Muscle of leg (tissue), 11 donors: ENCODE results near the gene SIPA1. TPM values are rescaled to one million over a fixed set of nuclear protein-coding genes. Genes with fewer than 3 reads are reported as not detected.
A peak's percentile ranks its signal among the peaks of the same experiment; 100 is the strongest.

Source experiments
- DNase-seq: peaks from one replicate; pipeline ENCODE4 v3.0.0; 2013
- H3K27ac ChIP-seq: one replicate; pipeline ENCODE4 v1.5.1; 2013; ENCODE audit warnings: mild to moderate bottlenecking, low read length, control low read depth
- H3K27me3 ChIP-seq: one replicate; pipeline ENCODE4 v1.6.1; 2013; ENCODE audit warnings: low read length; ENCODE audit not compliant: control insufficient read depth, insufficient read depth
- H3K36me3 ChIP-seq: one replicate; pipeline ENCODE4 v1.6.1; 2013; ENCODE audit warnings: low read length; ENCODE audit not compliant: control insufficient read depth, insufficient read depth
- H3K4me1 ChIP-seq: one replicate; pipeline ENCODE4 v1.6.1; 2013; ENCODE audit warnings: low read length; ENCODE audit not compliant: control insufficient read depth, insufficient read depth
- H3K4me3 ChIP-seq: one replicate; pipeline ENCODE4 v1.5.1; 2013; ENCODE audit warnings: low read length, control low read depth
- H3K9me3 ChIP-seq: replicated peaks from 2 replicates; pipeline ENCODE4 v1.6.1; 2013; ENCODE audit warnings: low read depth, low read length; ENCODE audit not compliant: control insufficient read depth
- WGBS: methylation state at CpG from one replicate; pipeline ENCODE4 v1.1.5; 2013; ENCODE audit warnings: missing lambda C conversion rate; ENCODE audit not compliant: insufficient coverage; 5-methylcytosine and 5-hydroxymethylcytosine counted together
- polyA plus RNA-seq, 8 donors: library from polyadenylated mRNA; unstranded; fragments of 120-200 nt; gene quantifications; one replicate each; pipeline versions ENCODE4 v1.2.1 to v1.2.3, GENCODE V29; 2013; ENCODE audit warnings: inconsistent platforms in 1 of 8, low replicate concordance in 1 of 8; ENCODE audit not compliant: insufficient read length in 8 of 8, insufficient read depth in 1 of 8
- total RNA-seq: library from RNA; stranded (reverse); fragments of 120-200 nt; gene quantifications from one replicate; pipeline ENCODE4 v1.2.4, GENCODE V29; 2013

SIPA1 gene
- total and polyA plus RNA-seq, 9 donors: 27.7 to 49.6 (median 39.5) TPM

GRCh38 chr11:65616575-65617001 is 21.3 kb upstream of the SIPA1 start:
- Histone ChIP-seq H3K27me3 (no peaks in the 10 kb centered on the region), H3K27ac (no peak overlapping the region), H3K9me3 (no peaks in the 10 kb centered on the region), H3K4me3 (peak overlapping the region; percentile 82), H3K36me3 (peaks cover 62% of the 10 kb centered on the region), H3K4me1 (peaks cover 35% of the 10 kb centered on the region)
- WGBS: 81% methylated on average over 8 of the region's 10 CpGs
- DNase-seq: no peak

DNA sequence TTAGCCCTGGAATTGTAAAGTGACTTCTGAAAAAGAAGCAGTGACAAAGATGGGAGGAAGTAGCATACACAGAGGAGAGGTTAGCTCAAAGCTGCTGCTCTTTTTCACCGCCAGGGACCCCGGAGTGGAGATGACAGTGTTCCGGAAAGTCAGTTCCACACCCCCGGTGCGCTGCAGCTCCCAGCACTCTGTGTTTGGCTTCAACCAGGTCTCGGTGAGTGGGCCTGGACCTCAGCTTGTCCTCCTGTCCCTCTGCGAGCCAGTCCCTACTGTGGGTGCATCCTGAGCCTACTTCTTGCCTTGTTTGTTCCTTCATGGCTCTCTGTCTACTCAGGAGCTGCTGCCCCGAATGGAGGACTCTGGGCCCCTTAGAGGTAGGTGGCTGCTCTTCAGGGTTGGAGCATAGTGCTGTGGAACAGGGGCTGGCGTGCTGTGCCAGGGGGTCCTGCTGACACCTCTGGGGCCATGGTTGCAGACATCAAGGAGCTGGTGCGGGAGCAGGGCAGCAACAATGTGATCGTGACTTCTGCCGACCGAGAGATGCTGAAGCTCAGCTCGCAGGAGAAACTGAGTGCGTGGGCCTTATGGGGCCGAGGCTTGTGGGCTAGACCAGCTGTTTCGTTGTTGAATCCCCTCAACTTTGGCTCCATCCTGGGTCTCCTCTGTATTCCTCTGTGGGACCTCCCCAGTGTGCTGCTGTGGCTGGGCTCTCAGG is 20.6 kb upstream of the SIPA1 start:
- WGBS: 87% methylated on average over 17 of the region's 17 CpGs
- no peak overlapping the region for H3K27ac ChIP-seq

DNA sequence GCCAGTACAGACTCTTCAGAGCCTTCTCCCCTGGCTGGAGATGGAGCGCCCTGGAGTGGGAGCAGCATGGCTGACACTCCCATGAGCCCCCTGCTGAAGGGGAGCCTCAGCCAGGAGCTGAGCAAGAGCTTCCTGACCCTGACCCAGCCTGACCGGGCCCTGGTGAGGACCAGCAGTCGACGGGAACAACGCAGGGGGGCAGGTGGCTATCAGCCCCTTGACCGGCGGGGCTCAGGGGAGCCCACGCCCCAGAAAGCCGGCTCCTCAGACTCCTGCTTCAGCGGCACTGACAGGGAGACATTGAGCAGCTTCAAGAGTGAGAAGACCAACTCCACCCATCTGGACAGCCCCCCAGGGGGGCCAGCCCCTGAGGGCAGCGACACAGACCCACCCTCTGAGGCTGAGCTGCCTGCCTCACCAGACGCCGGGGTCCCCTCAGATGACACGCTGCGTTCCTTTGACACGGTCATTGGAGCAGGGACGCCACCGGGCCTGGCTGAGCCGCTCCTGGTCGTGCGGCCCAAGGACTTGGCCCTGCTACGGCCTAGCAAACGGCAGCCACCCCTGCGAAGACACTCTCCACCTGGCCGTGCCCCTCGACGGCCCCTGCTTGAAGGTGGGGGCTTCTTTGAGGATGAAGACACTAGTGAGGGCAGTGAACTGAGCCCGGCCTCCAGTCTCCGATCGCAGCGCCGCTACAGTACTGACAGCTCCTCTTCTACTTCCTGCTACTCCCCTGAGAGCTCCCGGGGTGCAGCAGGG is 19.7 kb upstream of the SIPA1 start:
- no peaks in the 10 kb centered on the region for H3K9me3 ChIP-seq
- H3K27ac ChIP-seq: no peak overlapping the region
- H3K4me3 ChIP-seq: no peak overlapping the region
- peaks cover 62% of the 10 kb centered on the region for H3K36me3 ChIP-seq
- H3K4me1 ChIP-seq: peaks cover 19% of the 10 kb centered on the region
- no peaks in the 10 kb centered on the region for H3K27me3 ChIP-seq
- WGBS: 88% methylated on average over 28 of the region's 33 CpGs
- DNase-seq: no peak

More for the DNA sequence above, 20.6 kb upstream of the SIPA1 start:
- Histone ChIP-seq H3K4me3 (no peak overlapping the region), H3K4me1 (peaks cover 28% of the 10 kb centered on the region), H3K36me3 (peaks cover 64% of the 10 kb centered on the region), H3K9me3 (no peaks in the 10 kb centered on the region), H3K27me3 (no peaks in the 10 kb centered on the region)
- no peak for DNase-seq

DNA sequence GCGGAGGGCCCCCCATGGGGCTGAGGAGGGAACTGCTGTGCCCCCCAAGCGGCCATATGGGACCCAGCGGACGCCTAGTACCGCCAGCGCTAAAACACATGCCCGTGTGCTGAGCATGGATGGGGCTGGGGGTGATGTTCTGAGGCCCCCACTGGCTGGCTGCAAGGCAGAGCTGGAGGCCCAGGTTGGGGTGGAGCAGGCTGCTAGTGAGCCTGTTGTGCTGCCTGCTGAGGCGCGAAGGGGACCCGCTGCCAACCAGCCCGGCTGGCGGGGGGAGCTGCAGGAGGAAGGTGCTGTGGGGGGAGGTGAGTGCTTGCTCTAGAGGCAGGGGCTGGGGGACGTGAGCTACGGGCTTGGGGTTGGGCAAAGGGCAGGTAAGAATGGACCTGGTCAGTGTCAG is 19.1 kb upstream of the SIPA1 start:
- peaks cover 14% of the 10 kb centered on the region for H3K4me1 ChIP-seq
- no peak for DNase-seq
- WGBS: 85% methylated on average over 13 of the region's 14 CpGs
- peaks cover 68% of the 10 kb centered on the region for H3K36me3 ChIP-seq
- no peak overlapping the region for H3K4me3 ChIP-seq
- no peaks in the 10 kb centered on the region for H3K9me3 ChIP-seq
- H3K27me3 ChIP-seq: no peaks in the 10 kb centered on the region
- no peak overlapping the region for H3K27ac ChIP-seq

- 91% methylated on average over 21 of the region's 29 CpGs for WGBS
- no peak overlapping the region for H3K27ac ChIP-seq
- H3K27me3 ChIP-seq: no peaks in the 10 kb centered on the region
- peaks cover 74% of the 10 kb centered on the region for H3K36me3 ChIP-seq
- H3K9me3 ChIP-seq: no peaks in the 10 kb centered on the region
- H3K4me3 ChIP-seq: no peak overlapping the region
- DNase-seq: no peak
- H3K4me1 ChIP-seq: peaks cover 12% of the 10 kb centered on the region
Observed at GRCh38 chr11:65619281-65619928, 18.5 kb upstream of the SIPA1 start.

DNA sequence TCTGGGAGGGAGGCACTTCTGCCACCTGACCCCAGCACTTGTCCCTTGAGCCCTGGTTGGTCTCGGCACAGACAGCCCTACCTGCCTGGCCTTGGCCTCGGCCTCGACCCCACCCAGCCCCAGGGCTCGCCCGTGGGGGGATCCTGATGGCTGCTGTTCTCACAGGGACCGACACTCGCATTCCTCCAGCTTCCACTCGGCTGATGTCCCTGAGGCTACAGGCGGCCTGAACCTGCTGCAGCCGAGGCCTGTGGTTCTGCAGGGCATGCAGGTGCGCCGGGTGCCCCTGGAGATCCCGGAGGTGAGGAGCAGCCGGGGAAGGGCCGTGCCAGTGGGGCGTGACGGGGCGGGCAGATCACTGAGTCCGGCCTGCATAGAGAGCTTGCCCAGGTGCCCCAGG is 17.2 kb upstream of the SIPA1 start:
- Histone ChIP-seq H3K27me3 (no peaks in the 10 kb centered on the region), H3K9me3 (no peaks in the 10 kb centered on the region), H3K27ac (no peak overlapping the region), H3K4me3 (no peak overlapping the region), H3K4me1 (peaks cover 12% of the 10 kb centered on the region), H3K36me3 (peaks cover 86% of the 10 kb centered on the region)
- DNase-seq: no peak
- WGBS: 90% methylated on average over 18 of the region's 19 CpGs

- no peak overlapping the region for H3K27ac ChIP-seq
- 90% methylated on average over 13 of the region's 14 CpGs for WGBS
- H3K27me3 ChIP-seq: no peaks in the 10 kb centered on the region
- peaks cover 9% of the 10 kb centered on the region for H3K4me1 ChIP-seq
- H3K9me3 ChIP-seq: no peaks in the 10 kb centered on the region
- H3K4me3 ChIP-seq: no peak overlapping the region
- H3K36me3 ChIP-seq: peaks cover 94% of the 10 kb centered on the region
- no peak for DNase-seq
Observed at GRCh38 chr11:65621460-65621859, 16.4 kb upstream of the SIPA1 start.

DNA sequence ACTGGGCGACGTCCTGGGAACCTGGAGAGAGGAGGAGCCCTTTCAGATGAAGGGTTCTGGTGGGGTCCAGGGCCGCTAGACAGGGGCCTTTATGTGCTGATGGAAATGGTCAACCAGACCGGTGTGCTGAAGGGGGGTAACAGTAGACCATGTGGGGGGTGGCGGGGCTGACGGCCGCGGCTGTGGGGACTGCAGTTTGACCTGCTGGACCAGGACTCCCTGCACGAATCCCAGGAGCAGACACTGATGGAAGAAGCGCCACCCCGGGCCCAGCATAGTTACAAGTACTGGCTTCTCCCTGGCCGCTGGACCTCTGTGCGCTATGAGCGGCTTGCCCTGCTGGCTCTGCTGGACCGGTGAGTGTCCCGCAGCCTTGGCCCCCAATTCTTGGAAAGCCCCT is 15.9 kb upstream of the SIPA1 start:
- Histone ChIP-seq H3K4me3 (no peak overlapping the region), H3K36me3 (peaks cover 96% of the 10 kb centered on the region), H3K27ac (no peak overlapping the region), H3K27me3 (no peaks in the 10 kb centered on the region), H3K4me1 (peaks cover 4% of the 10 kb centered on the region), H3K9me3 (no peaks in the 10 kb centered on the region)
- WGBS: 91% methylated on average over 16 of the region's 16 CpGs
- DNase-seq: no peak

DNA sequence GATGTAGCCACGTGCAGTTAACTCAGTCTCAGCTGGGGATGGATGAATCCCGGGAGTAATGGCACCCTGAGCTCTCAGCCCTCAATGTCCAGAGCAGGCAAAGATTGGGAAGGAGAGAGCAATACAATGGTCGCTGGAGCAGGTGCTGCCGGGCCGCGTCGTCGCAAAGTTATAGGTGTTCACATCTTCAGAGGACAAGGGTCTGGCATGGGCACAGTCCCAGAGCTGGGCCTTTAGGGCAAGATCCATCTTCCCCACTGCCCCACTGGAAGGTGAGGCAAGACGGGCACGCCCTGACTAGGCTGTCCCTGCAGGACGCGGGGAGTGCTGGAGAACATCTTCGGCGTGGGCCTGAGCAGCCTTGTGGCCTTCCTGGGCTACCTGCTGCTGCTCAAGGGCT is 14.7 kb upstream of the SIPA1 start:
- no peak for DNase-seq

More for the DNA sequence above, 14.7 kb upstream of the SIPA1 start:
- H3K27me3 ChIP-seq: no peaks in the 10 kb centered on the region
- H3K4me3 ChIP-seq: no peak overlapping the region
- H3K27ac ChIP-seq: no peak overlapping the region
- no peaks in the 10 kb centered on the region for H3K9me3 ChIP-seq
- 92% methylated on average over 14 of the region's 14 CpGs for WGBS
- no peaks in the 10 kb centered on the region for H3K4me1 ChIP-seq
- H3K36me3 ChIP-seq: peaks cover 96% of the 10 kb centered on the region
